ENCODE results near the gene SCARB1.

- TF ChIP-seq CTCF (IDR thresholded peaks at IDR 0.05; ENCODE audit: borderline replicate concordance, extremely low read depth, low read length, poor library complexity, severe bottlenecking): no peak
- TF ChIP-seq EZH2 (IDR thresholded peaks at IDR 0.05; ENCODE audit: borderline replicate concordance, low read depth, low read length, severe bottlenecking): no peak
These were observed 101.8 kb downstream of the SCARB1 start for GRCh38 chr12:124761871-124762270.

Measured in DND-41 (cell line).